ENCODE results near the gene ETF1.
"Not testable (repeated sequence)": the region's sequence is repeated elsewhere in the genome, so short reads cannot be mapped to it uniquely, and the experiment has no call there.

ETF1 gene

DNA sequence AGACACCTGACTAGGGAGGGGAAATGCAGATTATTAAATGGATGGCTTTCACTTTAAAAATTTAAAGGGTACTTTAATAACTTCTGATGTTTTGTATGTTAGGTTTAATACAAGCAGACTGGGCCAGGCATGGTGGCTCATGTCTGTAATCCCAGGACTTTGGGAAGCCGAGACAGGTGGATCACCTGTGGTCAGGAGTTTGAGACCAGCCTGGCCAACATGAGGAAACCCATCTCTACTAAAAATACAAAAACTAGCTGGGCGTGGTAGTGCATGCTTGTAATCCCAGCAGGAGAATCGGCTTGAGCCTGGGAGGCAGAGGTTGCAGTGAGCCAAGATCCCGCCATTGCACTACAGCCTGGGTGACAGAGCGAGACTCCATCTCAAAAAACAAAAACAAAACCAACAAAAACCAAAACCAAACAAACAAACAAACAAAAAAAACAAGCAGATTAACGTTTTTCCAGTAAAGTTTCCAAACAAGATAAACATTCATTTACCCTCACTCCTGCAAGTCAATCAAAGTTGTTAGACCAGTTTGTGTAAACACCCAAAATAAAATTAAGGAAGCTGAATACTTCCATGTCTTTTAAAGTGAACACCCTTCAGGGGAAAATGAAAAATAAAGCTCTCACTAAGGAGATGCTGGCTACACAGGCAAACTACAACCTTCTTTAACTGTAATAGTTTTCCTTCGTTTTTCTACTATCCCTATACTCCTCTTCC lies 14.1 kb downstream of the ETF1 start:
- no peak for DNase-seq

DNA sequence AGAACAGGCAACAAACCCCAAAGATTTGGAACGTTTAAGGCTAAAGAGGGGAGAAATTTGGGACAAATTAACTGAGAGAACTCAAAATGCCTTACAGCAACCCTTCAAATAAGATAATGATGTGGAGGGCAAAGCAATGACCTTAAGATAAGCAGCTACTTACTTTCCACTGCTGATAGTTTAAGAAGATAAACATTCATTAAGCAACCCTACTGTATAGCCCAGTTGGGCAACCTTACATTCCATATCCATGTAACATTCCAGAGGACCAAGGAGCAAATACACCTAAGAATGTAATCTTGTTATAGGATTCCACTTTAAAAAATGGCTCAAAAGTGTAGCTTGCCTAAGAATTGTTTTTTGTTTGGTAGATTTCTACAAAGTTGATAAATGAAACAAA lies 14.8 kb downstream of the ETF1 start:
- no peak for DNase-seq

GRCh38 chr5:138527170-138527569 lies 15.9 kb downstream of the ETF1 start:
- DNase-seq = no peak

GRCh38 chr5:138523406-138523805 lies 19.6 kb downstream of the ETF1 start:
- DNase-seq = no peak

DNA sequence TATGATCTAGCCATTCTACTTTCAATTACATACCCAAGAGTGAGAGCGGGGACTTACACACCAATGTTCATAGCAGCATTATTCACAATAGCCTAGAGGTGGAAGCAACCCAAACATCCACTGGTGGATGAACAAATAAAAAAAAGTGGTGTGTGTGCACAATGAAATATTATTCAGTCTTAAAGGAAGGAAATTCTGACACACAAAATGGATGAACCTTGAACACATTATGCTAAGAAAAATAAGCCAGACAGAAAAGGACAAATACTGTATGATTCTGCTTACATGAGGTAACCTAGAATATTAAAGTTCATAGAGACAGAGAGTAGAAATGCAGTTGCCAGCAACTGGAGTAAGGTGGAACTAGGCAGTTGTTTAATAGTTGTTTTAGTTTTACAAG lies 22.1 kb downstream of the ETF1 start:
- DNase-seq = no peak

GRCh38 chr5:138517437-138517836 lies 25.6 kb downstream of the ETF1 start:
- no peak for DNase-seq

GRCh38 chr5:138515556-138516245 lies 27.3 kb downstream of the ETF1 start:
- DNase-seq = no peak

DNA sequence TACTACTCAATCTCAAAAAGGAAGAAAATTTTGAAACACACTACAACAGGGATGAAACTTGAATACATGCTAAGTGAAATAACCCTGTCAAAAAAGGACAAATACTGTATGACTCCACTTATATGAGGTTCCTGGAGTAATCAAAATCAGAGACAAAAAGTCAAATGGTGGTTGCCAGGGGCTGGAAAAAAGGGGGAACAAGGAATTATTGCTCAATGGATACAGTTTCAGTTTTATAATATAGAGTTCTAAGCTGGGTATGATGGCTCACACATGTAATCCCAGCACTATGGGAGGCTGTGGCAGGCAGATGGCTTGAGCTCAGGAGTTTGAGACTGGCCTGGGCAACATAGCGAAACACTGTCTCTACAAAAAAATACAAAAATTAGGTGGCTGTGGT lies 29.0 kb downstream of the ETF1 start:
- DNase-seq = no peak

DNA sequence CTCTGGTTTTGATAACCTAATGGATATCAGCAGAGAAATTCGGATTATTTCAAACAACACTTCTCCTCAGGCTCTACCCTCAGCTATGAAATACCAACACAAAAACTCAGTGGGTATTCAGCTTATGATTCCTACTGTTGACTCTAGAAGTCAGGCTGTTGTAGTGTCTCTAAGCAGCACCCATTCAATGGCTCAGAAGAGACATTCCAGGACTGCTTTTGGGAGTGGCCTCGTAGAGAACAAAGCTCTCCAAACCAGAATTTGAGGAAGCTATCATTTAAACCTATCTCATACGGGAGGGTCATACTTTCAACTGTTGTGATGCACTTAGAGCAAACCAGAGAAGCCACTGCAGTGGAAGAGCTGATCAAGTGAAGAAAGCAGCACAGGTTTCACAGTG lies 34.1 kb downstream of the ETF1 start:
- DNase-seq = no peak

- not testable (repeated sequence) for DNase-seq
Measured at GRCh38 chr5:138507485-138507884, 35.6 kb downstream of the ETF1 start.

GRCh38 chr5:138506370-138507306 lies 36.4 kb downstream of the ETF1 start:
- DNase-seq = no peak

GRCh38 chr5:138504799-138505198 lies 38.2 kb downstream of the ETF1 start:
- DNase-seq = no peak

DNA sequence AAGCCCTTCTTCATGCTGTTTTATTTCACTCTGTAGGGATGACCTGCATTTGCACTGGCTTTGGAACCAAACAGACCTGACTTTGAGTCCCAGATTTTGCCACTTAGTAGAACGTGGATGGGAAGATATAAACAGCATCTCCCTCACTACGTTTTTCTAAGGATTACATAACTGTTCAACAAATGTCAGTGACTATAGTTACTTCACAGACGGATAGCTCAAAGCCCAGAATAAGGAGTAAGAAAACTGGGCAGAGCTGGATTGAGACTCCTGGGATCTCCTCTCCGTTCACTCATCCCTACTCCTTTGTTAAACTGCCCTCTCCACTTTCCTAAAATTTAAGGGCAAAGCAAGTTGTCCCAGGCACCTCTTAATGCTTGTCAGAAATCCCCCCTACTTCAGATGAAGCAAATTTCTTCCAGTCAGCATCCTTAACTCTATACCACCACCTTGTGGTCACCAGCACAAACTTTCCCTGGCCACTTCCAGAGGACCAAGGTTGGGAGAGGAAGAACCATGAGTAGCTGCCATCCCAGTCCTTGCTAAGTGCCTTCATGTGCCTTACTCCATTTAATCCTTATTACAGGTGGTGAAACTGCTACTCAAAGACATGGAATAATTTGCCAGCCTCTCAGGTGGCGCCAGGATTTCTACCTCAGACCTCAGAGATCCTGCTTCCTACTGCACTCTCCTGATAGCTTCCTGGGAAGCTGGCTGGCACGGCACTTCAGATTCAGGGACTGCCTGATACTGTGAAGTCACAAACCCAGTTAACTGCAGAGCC lies 39.4 kb downstream of the ETF1 start:
- DNase-seq = no peak

- DNase-seq = no peak
Measured at GRCh38 chr5:138502521-138502920, 40.5 kb downstream of the ETF1 start.

DNA sequence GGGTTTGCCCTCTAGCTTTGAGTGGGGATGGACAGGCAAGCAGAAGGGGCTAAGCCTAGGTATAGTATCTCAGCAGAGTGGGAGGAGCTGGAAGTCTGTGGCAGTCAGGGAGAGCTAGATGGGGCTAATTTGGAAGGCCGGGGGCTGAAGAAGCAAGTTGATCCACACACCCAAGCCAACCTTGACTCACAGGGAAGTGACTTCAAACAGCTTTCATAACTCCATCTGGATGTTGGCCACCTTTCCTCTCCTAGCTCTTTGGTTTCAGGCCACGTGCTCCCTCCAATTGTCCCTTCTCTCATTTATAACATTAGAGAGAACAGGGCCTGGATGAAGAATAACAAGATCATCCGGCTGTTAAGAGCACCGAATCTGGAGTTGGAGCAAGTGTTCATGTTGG lies 40.9 kb downstream of the ETF1 start:
- no peak for DNase-seq

GRCh38 chr5:138498376-138498775 lies 44.7 kb downstream of the ETF1 start:
- no peak for DNase-seq

DNA sequence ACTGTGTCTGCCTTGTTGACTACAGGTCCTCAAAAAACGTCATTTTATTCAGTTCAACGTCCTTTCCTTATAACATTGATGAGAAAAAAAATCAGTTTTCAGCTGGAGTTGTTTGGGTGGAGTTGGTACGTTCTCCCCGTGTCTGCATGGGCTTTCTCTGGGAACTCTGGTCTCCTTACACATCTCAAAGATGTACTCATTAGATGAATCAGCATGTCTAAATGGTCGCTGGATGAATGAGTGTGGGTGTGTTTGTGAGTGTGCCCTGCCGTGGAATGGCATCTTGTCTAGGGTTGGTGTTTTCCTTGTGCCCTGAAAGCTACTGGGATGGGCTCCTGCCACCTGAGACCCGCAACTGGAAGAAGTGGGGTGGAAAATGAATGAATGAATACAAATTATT lies 47.7 kb downstream of the ETF1 start:
- DNase-seq = no peak

DNA sequence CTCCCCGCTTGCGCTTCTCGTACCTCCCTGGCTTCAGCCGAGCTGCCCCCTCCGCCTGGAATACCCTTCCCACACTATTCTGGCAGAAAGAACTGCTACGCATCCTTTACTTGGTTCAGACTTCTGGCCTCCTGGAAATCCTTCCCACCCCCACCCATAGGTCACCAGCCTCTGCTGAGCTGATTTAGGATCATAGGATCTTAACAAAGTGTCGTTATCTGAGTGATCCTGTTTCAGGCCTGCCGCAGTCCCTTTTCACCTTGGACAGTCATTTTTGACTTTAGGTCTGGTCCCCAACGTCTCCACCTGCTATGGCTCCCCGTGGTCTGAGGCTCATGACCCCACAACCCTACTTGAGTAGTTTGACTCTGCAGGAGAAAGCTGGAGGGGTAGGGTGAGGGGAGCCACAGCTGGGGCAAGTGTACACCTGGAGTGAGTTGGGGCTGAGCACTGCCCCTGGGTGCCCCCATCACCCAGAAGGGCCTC lies 50.4 kb downstream of the ETF1 start:
- no peak for DNase-seq

DNA sequence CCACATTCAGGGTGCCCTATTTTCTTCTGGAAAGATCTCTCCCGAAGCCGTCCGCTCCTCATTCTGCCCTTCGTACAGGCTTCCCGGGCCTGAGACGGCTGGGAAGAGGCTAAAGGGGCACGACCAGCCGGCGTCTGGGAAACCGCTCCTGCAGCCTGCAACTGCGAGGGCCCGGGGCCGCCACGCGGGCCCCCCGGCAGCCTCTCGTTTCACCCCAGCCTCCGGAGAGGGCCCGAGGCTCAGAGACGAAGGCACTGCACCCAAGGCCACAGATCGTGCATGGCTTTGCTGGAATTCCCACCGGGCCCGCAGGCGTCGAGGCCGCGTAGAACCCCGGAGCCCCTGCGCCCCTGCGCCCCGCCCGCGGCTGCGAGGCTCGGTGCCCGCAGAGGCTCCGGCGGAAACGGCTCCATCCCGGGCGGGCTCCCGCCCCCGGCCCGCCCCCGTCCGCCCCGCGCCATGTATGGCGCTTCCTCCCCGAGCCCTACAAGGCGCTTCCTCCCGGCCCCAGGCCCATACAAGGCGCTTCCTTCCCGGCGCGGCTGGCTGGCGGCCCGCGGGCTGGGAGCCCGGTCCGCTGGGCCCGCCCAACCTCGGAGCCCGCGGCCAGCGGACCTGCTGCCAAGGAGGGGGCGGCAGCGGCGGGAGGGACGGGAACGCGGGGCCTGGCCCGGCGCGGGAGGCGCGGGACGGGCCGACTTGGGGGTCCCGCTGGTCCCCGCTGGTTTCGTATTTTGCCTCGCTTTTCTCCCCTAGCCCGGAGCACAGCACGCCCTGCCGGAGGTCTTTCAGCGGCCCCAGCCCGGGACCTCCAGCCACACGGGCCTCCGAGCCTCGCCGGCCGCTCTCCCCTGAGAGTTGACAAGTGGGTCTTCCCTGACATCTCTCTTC lies 51.1 kb downstream of the ETF1 start:
- DNase-seq = peak; percentile 80

GRCh38 chr5:138491284-138491648 lies 51.8 kb downstream of the ETF1 start:
- DNase-seq = no peak

DNA sequence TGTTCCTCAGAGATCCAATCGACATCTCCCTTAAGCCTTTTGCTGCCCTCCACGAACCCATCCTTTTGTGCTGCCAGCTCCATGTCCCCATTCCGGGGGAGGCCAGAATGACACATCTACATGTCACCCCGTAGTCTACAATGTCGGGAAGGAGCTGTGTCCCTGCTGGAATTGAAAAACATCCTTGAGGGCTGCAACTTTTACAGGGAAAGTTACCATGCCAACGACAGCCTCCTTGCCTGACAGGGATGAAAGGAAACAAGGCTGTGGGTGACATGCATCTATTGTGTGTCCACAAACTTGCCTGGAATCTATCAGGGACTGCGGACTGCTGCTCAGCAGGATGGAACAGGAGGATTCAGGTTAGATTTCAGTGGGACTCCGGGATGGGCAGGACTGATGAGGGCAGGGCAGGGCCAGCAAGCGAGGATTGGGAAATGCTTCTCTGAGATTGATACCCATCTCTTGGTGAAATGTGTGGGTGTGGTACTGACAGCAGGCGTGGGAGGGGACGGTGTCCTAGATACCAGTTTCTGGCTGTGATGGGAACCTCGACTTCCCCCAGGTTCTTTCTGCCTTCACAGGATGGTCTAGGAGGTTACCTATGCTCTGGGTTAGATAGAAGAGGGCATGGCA lies 52.3 kb downstream of the ETF1 start:
- no peak for DNase-seq

Measured in effector CD8-positive, alpha-beta T cell (primary cell).